A673 (cell line): ENCODE measurements around the gene MAP1A. TPM values are rescaled to one million over a fixed set of nuclear protein-coding genes. Genes with fewer than 3 reads are reported as not detected.

Experiments used
- BruUV-seq: library from RNA; stranded (reverse); fragments of 400-500 nt; replicated peaks from 2 replicates; lab custom pipeline; 2021; lab: Mats Ljungman, UMichigan
- CTCF ChIA-PET: fragments of 300-600 bp; sonication (Branson Sonifier 250); formaldehyde crosslinking; loops from one replicate; lab custom pipeline; 2022; ENCODE audit warnings: antibody characterized with exemption; lab: Charles Lee
- POLR2A ChIA-PET: fragments of 300-600 bp; sonication (Branson Sonifier 250); formaldehyde crosslinking; loops from one replicate; lab custom pipeline; 2022; ENCODE audit warnings: antibody characterized with exemption; ENCODE audit not compliant: low non-redundant PET; lab: Charles Lee
- DNase-seq: peaks from one replicate; pipeline ENCODE4 v3.0.0-alpha.2; 2015; ENCODE audit warnings: low spot score
- H3K27ac ChIP-seq: fragments of 200-600 bp; sonication (generic); 2 replicates; pipeline ENCODE4 v1.5.1; 2016; ENCODE audit warnings: mixed run types, low read depth, mild to moderate bottlenecking, mixed read lengths, antibody characterized with exemption, low read length; ENCODE audit not compliant: poor library complexity, severe bottlenecking
- H3K27me3 ChIP-seq: fragments of 200-600 bp; sonication (generic); replicated peaks from 2 replicates; pipeline ENCODE4 v1.6.1; 2017; ENCODE audit warnings: mixed run types, low read depth, mild to moderate bottlenecking, mixed read lengths, antibody characterized with exemption, low read length; ENCODE audit not compliant: insufficient read depth, poor library complexity
- H3K36me3 ChIP-seq: fragments of 200-600 bp; sonication (generic); 2 replicates; pipeline ENCODE4 v1.6.1; 2016; ENCODE audit warnings: mixed run types, mild to moderate bottlenecking, mixed read lengths, antibody characterized with exemption, low read length; ENCODE audit not compliant: insufficient read depth, poor library complexity, severe bottlenecking
- H3K4me1 ChIP-seq: fragments of 200-600 bp; sonication (generic); 2 replicates; pipeline ENCODE4 v1.6.1; 2017; ENCODE audit warnings: mixed run types, mild to moderate bottlenecking, mixed read lengths, antibody characterized with exemption, low read length; ENCODE audit not compliant: insufficient read depth, poor library complexity, severe bottlenecking
- H3K4me3 ChIP-seq: fragments of 200-600 bp; sonication (generic); 2 replicates; pipeline ENCODE4 v1.5.1; 2016; ENCODE audit warnings: low read depth, mixed run types, mild to moderate bottlenecking, mixed read lengths, low read length; ENCODE audit not compliant: poor library complexity, severe bottlenecking
- H3K9me3 ChIP-seq: fragments of 200-600 bp; sonication (generic); 2 replicates; pipeline ENCODE4 v1.6.1; 2016; ENCODE audit warnings: mixed run types, low read depth, mild to moderate bottlenecking, mixed read lengths, antibody characterized with exemption, low read length; ENCODE audit not compliant: poor library complexity, severe bottlenecking
- CTCF ChIP-seq: fragments of 300-800, 200-600 bp; sonication (generic); conservative IDR thresholded peaks from 2 replicates; pipeline ENCODE4 v1.5.1; 2017; ENCODE audit warnings: low read depth, mild to moderate bottlenecking, antibody characterized with exemption, low read length, moderate library complexity, mixed read lengths
- EZH2 ChIP-seq: fragments of 200-600 bp; sonication (generic); IDR thresholded peaks from 2 replicates; pipeline ENCODE4 v1.6.1; 2017; ENCODE audit warnings: borderline replicate concordance, low read depth, mild to moderate bottlenecking, mixed read lengths, antibody characterized with exemption, low read length; ENCODE audit not compliant: poor library complexity, severe bottlenecking
- intact Hi-C: fragments of 100-400 bp; cut with micrococcal nuclease; formaldehyde crosslinking; loops from one replicate; pipeline ENCODE4 v1.10.0; 2022; ENCODE audit not compliant: unreplicated experiment
- total RNA-seq: library from RNA; stranded (reverse); gene quantifications from 2 replicates; pipeline ENCODE4 v1.2.3, GENCODE V29; 2021

Gene MAP1A
- total RNA-seq, 1 experiment from 2014 or later: 83.8 TPM

GRCh38 chr15:43547539-43547938 lies 30.1 kb downstream of the MAP1A start:
- Histone ChIP-seq H3K4me3 (no peak overlapping the region), H3K9me3 (no peaks in the 10 kb centered on the region), H3K27ac (no peak overlapping the region), H3K4me1 (no peaks in the 10 kb centered on the region), H3K36me3 (no peaks in the 10 kb centered on the region), H3K27me3 (no peaks in the 10 kb centered on the region)
- POLR2A ChIA-PET: no interaction called here
- CTCF ChIA-PET: no interaction called here
- no peak for DNase-seq
- intact Hi-C loops: no loop called here
- BruUV-seq: no TSS peak
- TF ChIP-seq CTCF: no peak
- no peak for TF ChIP-seq EZH2

GRCh38 chr15:43550527-43551363 lies 33.3 kb downstream of the MAP1A start:
- no peak overlapping the region for H3K27ac ChIP-seq
- DNase-seq: no peak
- no TSS peak for BruUV-seq
- ChIA-PET POLR2A (no interaction called here), CTCF (no interaction called here)
- no peaks in the 10 kb centered on the region for H3K27me3 ChIP-seq
- no peaks in the 10 kb centered on the region for H3K9me3 ChIP-seq
- no peak for TF ChIP-seq EZH2
- no peak for TF ChIP-seq CTCF
- intact Hi-C loops: no loop called here
- H3K36me3 ChIP-seq: no peaks in the 10 kb centered on the region
- no peaks in the 10 kb centered on the region for H3K4me1 ChIP-seq
- no peak overlapping the region for H3K4me3 ChIP-seq

DNA sequence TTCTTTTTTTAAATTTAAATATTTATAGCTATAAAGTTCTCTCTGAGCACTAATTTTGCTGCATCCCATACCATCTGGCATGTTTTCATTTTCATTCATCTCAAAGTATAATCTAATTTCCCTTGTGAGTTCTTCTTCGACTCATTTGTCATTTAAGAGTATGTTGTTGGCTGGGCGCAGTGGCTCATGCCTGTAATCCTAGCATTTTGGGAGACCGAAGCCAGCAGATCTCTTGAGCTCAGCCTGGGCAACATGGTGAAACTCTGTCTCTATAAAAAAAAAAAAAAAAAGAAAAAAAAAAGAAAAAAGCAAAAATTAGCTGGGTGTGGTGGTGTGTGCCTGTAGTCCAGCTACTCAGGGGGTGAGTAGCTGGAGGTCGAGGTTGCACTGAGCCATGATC lies 34.8 kb downstream of the MAP1A start:
- ChIA-PET CTCF (no interaction called here), POLR2A (no interaction called here)
- intact Hi-C loops: no loop called here
- no peaks in the 10 kb centered on the region for H3K4me1 ChIP-seq
- no peaks in the 10 kb centered on the region for H3K36me3 ChIP-seq
- no peak for DNase-seq
- H3K9me3 ChIP-seq: no peaks in the 10 kb centered on the region
- H3K4me3 ChIP-seq: no peak overlapping the region
- TF ChIP-seq EZH2 (no peak), CTCF (no peak)
- no TSS peak for BruUV-seq
- no peak overlapping the region for H3K27ac ChIP-seq
- H3K27me3 ChIP-seq: no peaks in the 10 kb centered on the region
